A673 (cell line): ENCODE results near the gene CNOT3.

Source experiments
- EZH2 ChIP-seq: fragments of 200-600 bp; sonication (generic); IDR thresholded peaks from 2 replicates; pipeline ENCODE4 v1.6.1; 2017; ENCODE audit warnings: borderline replicate concordance, low read depth, mild to moderate bottlenecking, mixed read lengths, antibody characterized with exemption, low read length; ENCODE audit not compliant: poor library complexity, severe bottlenecking
- TF ChIP-seq, protein P1 (sequence below): fragments of 300-800, 200-600 bp; sonication (generic); conservative IDR thresholded peaks from 2 replicates; pipeline ENCODE4 v1.5.1; 2017; ENCODE audit warnings: low read depth, mild to moderate bottlenecking, antibody characterized with exemption, low read length, moderate library complexity, mixed read lengths

DNA sequence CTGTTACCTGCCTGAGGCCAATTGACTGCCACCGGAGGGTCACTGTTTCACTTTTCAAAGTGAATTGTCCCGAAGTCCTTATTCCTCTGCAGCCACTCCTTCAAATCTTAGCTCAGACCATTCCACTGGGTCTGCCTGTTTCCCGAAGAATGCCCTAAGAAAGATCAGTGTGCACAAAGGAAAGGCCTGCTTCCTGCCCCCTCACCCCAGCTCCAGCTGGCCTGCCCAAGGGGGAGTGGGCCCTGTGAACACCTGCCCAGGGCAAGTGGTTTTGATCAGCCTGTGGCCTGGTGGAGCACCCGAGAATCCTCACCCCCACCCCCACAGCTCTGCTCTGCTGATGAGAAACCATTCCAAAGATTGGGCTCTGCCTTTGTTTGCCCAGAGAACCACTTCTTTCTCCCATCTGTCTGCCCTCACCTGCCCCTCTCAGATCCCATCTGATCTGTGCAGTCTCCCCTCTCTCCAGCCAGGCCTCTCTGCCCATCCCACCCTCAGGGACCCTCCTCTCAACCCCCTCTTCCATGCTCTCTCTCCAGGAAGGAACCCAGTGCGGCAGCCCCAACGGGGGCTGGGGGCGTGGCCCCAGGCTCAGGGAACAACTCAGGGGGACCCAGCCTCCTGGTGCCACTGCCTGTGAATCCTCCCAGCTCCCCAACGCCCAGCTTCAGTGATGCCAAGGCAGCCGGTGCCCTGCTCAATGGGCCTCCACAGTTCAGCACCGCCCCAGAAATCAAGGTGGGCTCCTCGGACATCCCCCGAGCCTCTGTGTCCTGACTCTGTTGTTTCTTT is 11.7 kb downstream of the CNOT3 start:
- TF ChIP-seq EZH2: no peak
- TF ChIP-seq, protein P1, sequence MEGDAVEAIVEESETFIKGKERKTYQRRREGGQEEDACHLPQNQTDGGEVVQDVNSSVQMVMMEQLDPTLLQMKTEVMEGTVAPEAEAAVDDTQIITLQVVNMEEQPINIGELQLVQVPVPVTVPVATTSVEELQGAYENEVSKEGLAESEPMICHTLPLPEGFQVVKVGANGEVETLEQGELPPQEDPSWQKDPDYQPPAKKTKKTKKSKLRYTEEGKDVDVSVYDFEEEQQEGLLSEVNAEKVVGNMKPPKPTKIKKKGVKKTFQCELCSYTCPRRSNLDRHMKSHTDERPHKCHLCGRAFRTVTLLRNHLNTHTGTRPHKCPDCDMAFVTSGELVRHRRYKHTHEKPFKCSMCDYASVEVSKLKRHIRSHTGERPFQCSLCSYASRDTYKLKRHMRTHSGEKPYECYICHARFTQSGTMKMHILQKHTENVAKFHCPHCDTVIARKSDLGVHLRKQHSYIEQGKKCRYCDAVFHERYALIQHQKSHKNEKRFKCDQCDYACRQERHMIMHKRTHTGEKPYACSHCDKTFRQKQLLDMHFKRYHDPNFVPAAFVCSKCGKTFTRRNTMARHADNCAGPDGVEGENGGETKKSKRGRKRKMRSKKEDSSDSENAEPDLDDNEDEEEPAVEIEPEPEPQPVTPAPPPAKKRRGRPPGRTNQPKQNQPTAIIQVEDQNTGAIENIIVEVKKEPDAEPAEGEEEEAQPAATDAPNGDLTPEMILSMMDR: no peak
